ENCODE measurements around the gene CHD9NB.

The CHD9NB gene

DNA sequence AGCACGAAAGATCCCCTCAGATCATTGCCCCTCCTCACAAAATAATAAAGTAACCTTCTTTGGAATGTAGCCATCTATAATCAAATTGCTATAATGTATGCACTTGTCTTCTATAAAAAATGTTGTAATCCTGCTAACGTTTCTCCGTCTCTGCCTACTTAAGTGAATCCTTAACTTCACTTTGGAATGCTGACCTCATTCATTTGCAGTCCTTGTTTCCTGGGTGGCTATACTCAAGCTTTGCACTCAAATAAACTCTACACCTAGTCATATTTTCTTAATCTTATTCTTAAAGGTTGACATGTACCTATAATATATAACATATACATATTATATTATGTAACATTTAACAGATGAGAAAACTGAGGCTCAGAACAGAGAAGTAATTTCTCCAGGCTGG lies 22.7 kb downstream of the CHD9NB start:
- no peak for DNase-seq (ENCODE audit: low read depth)

DNA sequence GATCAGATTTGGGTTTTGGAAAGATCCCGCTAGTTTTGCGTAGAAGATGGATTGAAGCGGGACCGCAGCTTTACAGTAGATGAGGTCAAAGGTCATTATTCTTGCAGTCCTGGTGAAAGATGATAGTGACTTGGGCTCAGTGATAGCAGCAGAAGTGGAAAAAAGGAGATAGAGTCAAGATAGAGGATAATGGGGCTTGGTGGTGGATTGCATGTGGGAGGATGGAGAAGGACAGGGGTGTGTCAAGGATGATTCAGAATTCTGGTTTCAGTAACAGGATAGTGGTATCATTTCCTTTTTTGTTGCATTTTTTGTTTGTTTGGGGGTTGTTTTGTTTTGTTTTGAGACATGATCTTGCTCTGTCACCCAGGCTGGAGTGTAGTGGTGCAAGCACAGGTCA lies 28.7 kb downstream of the CHD9NB start:
- DNase-seq (ENCODE audit: low read depth) = no peak

DNA sequence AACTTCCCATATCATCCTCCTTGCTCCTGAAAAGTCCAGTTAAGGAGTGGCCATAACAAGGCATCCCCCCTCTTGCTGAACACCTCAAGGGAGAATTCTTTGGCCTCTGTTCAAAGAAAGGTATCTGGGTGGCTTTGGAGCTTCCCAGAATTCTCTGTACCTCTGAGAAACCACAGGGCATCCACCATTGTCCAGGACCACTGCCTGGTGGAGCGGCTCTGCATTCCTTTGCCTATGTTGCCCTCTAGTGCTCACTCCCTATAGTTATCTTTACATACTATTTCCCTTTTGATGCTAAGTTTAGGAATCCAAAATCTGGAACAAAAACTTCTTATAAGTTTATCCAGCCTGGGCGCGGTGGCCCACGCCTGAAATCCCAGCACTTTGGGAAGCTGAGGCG lies 30.3 kb downstream of the CHD9NB start:
- DNase-seq (ENCODE audit: low read depth) = no peak

DNA sequence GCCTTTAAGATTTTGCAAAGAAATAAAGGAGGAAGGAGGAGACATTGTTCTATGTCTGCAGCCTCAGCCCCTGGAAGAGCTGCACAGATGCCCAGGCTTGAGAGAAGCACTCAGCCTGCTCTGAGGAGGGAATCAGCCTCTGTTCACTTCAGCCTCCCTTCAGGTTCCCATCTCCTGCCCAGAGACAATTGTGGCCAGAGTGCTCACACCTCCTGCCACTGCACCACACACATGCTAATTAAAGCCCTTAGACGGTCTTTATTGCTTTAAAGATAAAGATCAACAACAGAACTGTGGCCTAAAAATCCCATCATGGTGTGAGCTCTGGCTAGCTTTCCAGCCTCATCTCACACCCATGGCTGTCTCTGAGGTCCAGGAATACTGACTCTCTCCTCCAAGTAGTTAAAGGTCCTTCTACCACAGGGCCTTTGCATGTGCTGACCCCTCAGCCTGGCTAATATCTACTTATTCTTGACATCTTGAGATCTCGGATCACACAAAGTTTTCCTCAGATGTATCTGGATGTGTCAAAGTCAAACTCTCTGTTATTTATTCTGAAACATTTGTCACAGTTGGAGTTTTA lies 33.8 kb downstream of the CHD9NB start:
- DNase-seq (ENCODE audit: low read depth) = no peak

DNA sequence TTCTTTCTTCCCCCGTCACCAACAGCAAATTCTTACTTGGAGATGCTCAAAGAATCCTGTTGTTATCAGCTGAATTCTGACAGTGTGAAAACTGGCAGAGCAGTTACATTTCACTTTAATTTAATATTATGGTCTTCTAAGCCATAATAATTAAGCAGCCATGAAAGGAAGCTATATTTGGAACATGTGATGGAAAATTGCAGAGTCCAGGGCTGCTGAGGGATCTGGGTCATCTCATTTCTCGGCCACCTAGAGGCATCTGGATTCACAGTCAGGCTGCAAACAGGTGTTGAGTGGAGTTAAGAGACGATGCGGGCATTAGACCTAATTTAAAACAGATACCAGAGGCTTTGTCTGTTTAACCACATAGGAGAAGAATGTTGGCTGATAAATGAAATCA lies 38.4 kb downstream of the CHD9NB start:
- DNase-seq (ENCODE audit: low read depth) = no peak

DNA sequence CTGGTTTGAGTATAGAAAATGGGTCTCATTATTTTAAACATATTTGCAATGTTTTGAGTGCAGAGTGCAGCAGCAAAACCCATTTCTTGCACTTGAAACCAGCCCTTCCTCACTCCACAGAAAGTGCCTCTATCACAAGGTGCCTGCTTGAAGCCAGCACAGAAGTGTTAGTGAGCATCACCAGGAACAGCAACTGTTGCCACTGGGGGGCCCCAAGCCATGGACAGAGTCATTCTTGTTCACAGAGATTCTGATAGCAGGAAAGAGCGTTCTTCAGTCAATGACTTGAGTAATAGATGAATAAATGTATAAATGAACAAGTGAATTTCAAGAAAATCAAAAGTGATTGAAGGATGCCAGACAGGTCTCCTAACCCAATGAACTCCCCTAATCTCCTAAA lies 45.6 kb downstream of the CHD9NB start:
- no peak for DNase-seq (ENCODE audit: low read depth)

DNA sequence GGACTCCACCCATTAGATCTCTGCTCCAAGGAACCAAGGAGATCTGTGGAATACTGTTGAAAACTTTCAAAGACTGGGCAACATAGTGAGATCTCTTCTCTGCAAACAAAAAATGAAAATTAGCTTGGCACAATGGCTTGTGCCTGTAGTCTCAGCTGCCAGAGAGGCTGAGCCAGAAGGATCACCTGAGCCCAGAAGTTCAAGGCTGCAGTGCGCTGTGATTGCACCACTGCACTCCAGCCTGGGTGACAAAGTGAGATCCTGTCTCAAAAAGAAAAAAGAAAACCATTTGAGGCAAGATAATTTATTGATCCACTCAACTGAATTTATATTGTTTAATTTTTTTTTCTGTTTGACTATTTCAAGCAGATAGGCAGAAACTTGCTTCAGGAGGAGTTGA lies 54.8 kb downstream of the CHD9NB start:
- no peak for DNase-seq (ENCODE audit: low read depth)

DNA sequence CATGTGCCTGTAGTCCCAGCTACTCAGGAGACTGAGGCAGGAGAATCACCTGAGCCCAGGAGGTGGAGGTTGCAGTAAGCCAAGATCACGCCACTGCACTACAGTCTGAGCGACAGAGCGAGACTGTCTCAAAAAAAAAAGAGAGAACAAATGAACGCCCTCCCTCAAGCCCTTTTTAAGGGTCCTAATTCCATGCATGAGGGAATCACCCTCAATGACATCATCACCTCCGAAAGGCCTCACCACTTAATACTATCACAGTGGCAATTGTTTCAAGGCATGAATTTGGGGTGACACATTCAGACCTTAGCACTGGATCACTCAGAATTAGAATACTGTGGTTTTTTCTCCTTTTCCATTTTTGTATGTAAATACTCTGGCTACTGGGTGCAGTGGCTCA lies 57.8 kb downstream of the CHD9NB start:
- DNase-seq (ENCODE audit: low read depth) = no peak

DNA sequence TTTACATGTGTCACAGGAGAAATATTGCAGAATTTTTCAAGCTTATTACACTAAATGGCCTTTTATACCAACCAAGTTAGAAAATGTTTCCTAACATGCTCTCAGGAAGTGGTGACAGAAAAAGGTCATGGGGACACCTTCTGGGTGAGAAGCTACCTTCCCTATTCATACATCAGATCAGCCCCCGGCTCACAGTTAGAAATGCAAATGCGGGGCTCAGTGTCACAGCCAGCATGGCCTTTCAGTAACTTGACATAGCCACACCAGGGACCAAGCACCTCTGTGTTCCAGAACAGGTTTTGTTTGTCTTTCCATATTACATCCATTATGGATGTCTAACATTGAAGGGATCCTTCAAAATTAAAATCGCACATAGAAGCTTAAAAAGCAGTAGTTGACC lies 59.5 kb downstream of the CHD9NB start:
- no peak for DNase-seq (ENCODE audit: low read depth)

DNA sequence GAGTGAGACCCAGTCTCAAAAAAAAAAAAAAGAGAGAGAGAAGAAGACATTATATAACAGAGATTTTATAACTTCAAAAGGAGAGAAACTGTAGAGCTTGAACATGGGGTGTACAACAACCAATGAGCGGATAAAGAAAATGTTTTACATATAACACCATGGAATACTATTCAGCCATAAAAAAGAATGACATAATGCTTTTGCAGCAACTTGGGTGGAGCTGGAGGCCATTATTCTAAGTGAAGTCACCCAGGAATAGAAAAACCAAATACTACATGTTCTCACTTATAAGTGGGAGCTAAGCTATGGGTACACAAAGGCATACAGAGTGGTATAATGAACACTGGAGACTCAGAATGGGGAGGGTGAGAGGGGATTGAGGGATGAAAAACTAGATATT lies 61.1 kb downstream of the CHD9NB start:
- DNase-seq (ENCODE audit: low read depth) = no peak
